Osteoblast (primary cell): ENCODE data around the gene XXYLT1. TPM values are rescaled to one million over a fixed set of nuclear protein-coding genes. Genes with fewer than 3 reads are reported as not detected.

Experiments used
- DNase-seq: peaks from one replicate; pipeline ENCODE4 v3.0.0; 2011; ENCODE audit warnings: low spot score, mixed read lengths; ENCODE audit not compliant: insufficient read length; ENCODE audit errors: missing footprints
- H2AFZ ChIP-seq: 2 replicates; pipeline ENCODE4 v1.6.0; 2011; ENCODE audit warnings: mild to moderate bottlenecking, low read length
- H3K27ac ChIP-seq: 2 replicates; pipeline ENCODE4 v1.5.1; 2011; ENCODE audit warnings: mild to moderate bottlenecking, low read depth, low read length, moderate library complexity
- H3K27me3 ChIP-seq: 2 replicates; pipeline ENCODE4 v1.6.0; 2012; ENCODE audit warnings: mild to moderate bottlenecking, control low read depth, inconsistent platforms, low read length, moderate library complexity; ENCODE audit not compliant: insufficient read depth
- H3K36me3 ChIP-seq: 2 replicates; pipeline ENCODE4 v1.5.1; 2011; ENCODE audit warnings: mild to moderate bottlenecking, low read length, control low read depth, moderate library complexity; ENCODE audit not compliant: insufficient read depth
- H3K4me1 ChIP-seq: 2 replicates; pipeline ENCODE4 v1.5.1; 2011; ENCODE audit warnings: mild to moderate bottlenecking, low read length, control low read depth, moderate library complexity; ENCODE audit not compliant: insufficient read depth
- H3K4me2 ChIP-seq: 2 replicates; pipeline ENCODE4 v1.6.0; 2011; ENCODE audit warnings: mild to moderate bottlenecking, low read length; ENCODE audit not compliant: insufficient read depth
- H3K4me3 ChIP-seq: fragments of 200-600 bp; sonication (generic); 3 replicates; pipeline ENCODE4 v1.5.1; 2012; ENCODE audit warnings: mild to moderate bottlenecking, low read length, inconsistent platforms; ENCODE audit not compliant: insufficient read depth
- H3K79me2 ChIP-seq: 2 replicates; pipeline ENCODE4 v1.6.0; 2012; ENCODE audit warnings: mild to moderate bottlenecking, low read length, control low read depth, inconsistent platforms; ENCODE audit not compliant: insufficient read depth
- H3K9me3 ChIP-seq: 2 replicates; pipeline ENCODE4 v1.5.1; 2011; ENCODE audit warnings: low read depth, low read length, control low read depth
- H4K20me1 ChIP-seq: 2 replicates; pipeline ENCODE4 v1.6.0; 2012; ENCODE audit warnings: mild to moderate bottlenecking, low read length, control low read depth; ENCODE audit not compliant: insufficient read depth
- total RNA-seq: library from RNA; depleted of rRNA; stranded (reverse); fragments of >200 nt; gene quantifications from 2 replicates; pipeline ENCODE4 v1.2.3, GENCODE V29; 2012
- TF ChIP-seq, protein P1 (sequence below): IDR thresholded peaks from 2 replicates; pipeline ENCODE4 v1.5.1; 2011; ENCODE audit warnings: mild to moderate bottlenecking, low read depth, low read length, moderate library complexity; ENCODE audit errors: extremely low read depth

Gene XXYLT1
- total RNA-seq, 1 donor = 28.2 TPM

DNA sequence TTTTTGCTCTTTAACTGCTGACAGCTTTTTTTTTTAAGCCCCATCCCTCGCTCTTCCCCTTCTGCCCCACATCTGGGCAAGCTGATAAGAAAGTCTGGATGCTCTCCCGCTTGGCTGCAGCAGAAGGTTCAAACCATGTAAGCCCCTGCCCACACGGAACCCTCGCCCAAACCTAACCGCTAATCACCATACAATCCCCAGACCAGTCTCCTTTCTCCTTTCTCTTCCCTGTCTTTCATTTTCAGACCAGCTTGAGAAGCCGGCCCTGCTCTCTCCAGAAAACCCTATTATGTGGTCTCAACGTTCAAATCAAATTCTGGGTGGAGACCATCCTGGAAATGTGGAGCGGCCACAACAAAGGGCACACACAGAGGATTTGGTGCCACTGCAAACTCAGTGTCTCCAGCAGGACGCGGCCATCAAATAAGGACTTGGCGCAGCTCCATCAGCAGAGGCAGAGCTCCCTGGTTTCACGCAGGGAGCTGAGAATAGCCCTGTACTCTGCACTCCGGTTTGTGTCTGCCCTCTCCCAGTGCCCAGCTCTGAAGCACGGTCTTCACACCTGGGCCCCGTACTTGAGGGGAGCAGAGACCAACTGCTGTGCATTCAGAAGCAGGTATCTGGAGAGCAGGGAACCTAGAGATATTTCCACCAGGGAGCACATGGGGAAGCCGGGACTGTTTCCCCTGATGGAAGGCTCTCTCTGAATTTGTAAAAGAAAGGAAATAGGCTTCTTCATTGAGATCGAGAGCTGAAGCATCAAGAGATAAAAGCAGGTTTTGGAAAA, 92.6 kb downstream of the XXYLT1 start:
- Histone ChIP-seq H3K4me3 (peak overlapping the region; percentile 52), H3K9me3 (no peaks in the 10 kb centered on the region), H2AFZ (peak overlapping the region; percentile 63), H3K4me2 (peak overlapping the region; percentile 66), H4K20me1 (no peaks in the 10 kb centered on the region), H3K27ac (no peak overlapping the region), H3K27me3 (no peaks in the 10 kb centered on the region), H3K79me2 (no peaks in the 10 kb centered on the region), H3K4me1 (peaks cover 11% of the 10 kb centered on the region), H3K36me3 (no peaks in the 10 kb centered on the region)
- no peak for DNase-seq
- TF ChIP-seq, protein P1, sequence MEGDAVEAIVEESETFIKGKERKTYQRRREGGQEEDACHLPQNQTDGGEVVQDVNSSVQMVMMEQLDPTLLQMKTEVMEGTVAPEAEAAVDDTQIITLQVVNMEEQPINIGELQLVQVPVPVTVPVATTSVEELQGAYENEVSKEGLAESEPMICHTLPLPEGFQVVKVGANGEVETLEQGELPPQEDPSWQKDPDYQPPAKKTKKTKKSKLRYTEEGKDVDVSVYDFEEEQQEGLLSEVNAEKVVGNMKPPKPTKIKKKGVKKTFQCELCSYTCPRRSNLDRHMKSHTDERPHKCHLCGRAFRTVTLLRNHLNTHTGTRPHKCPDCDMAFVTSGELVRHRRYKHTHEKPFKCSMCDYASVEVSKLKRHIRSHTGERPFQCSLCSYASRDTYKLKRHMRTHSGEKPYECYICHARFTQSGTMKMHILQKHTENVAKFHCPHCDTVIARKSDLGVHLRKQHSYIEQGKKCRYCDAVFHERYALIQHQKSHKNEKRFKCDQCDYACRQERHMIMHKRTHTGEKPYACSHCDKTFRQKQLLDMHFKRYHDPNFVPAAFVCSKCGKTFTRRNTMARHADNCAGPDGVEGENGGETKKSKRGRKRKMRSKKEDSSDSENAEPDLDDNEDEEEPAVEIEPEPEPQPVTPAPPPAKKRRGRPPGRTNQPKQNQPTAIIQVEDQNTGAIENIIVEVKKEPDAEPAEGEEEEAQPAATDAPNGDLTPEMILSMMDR = no peak

- H3K27ac ChIP-seq = no peak overlapping the region
- H3K36me3 ChIP-seq = no peaks in the 10 kb centered on the region
- H3K4me3 ChIP-seq = no peak overlapping the region
- H3K79me2 ChIP-seq = no peaks in the 10 kb centered on the region
- H2AFZ ChIP-seq = no peak overlapping the region
- no peaks in the 10 kb centered on the region for H3K9me3 ChIP-seq
- no peak for DNase-seq
- TF ChIP-seq, protein P1 = no peak
- H3K4me1 ChIP-seq = peaks cover 9% of the 10 kb centered on the region
- no peaks in the 10 kb centered on the region for H3K27me3 ChIP-seq
- H4K20me1 ChIP-seq = no peaks in the 10 kb centered on the region
- peak overlapping the region; percentile 66 for H3K4me2 ChIP-seq
These were observed 93.4 kb downstream of the XXYLT1 start for GRCh38 chr3:195177422-195178123.

DNA sequence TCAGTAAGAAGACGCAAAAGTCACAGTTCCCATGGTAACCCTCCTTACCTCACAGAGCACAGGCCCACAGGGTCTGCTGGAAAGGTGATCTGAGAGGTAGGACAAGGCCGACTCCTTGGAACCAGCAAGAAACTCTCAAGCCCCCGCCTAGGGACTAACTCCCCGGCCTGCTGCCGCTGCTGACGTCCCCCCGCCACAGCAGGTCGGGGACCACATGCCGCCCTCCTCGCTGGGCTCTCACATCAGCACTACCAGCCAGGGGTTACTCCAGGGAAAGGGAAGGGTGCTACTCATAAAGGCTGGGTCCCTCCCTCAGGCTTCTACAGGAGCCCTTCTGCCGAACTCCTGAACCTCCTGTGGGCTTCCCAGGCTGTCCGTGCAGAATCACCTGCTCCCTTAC, 94.2 kb downstream of the XXYLT1 start:
- Histone ChIP-seq H3K9me3 (no peaks in the 10 kb centered on the region), H2AFZ (no peak overlapping the region), H3K27me3 (no peaks in the 10 kb centered on the region), H3K27ac (no peak overlapping the region), H3K4me1 (peaks cover 7% of the 10 kb centered on the region), H3K4me2 (no peak overlapping the region), H3K4me3 (no peak overlapping the region), H4K20me1 (no peaks in the 10 kb centered on the region), H3K36me3 (no peaks in the 10 kb centered on the region), H3K79me2 (no peaks in the 10 kb centered on the region)
- TF ChIP-seq, protein P1 = no peak
- DNase-seq = no peak
